ENCODE results near the gene FBXL17.

The FBXL17 gene

DNA sequence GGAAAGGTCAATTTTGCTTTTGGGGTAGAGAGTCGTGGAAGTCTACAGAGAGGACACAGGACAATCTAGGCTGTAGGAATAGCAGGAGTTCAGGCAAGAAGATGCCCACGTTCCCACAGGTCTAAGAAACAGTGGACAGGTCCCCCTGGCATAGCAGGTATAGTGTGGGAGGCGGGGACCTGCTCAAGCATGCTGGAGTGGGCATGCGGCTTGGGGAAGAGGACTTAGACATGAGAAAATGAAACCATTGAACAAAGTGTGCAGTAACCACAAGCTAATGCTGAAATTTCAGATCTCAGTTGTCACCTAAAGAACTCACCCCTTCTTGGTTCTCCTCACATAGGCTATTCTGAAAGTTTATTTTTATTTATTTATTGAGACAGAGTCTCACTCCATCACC is 568.3 kb downstream of the FBXL17 start:
- H3K4me3 ChIP-seq (ENCODE audit: control insufficient read depth, low read depth, low read length) = no peak overlapping the region
- TF ChIP-seq, protein P1, sequence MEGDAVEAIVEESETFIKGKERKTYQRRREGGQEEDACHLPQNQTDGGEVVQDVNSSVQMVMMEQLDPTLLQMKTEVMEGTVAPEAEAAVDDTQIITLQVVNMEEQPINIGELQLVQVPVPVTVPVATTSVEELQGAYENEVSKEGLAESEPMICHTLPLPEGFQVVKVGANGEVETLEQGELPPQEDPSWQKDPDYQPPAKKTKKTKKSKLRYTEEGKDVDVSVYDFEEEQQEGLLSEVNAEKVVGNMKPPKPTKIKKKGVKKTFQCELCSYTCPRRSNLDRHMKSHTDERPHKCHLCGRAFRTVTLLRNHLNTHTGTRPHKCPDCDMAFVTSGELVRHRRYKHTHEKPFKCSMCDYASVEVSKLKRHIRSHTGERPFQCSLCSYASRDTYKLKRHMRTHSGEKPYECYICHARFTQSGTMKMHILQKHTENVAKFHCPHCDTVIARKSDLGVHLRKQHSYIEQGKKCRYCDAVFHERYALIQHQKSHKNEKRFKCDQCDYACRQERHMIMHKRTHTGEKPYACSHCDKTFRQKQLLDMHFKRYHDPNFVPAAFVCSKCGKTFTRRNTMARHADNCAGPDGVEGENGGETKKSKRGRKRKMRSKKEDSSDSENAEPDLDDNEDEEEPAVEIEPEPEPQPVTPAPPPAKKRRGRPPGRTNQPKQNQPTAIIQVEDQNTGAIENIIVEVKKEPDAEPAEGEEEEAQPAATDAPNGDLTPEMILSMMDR (IDR thresholded peaks at IDR 0.05; ENCODE audit: control insufficient read depth, insufficient read depth, low read depth, low read length, missing control alignments) = no peak
- no peak for DNase-seq (ENCODE audit: low read depth)

DNA sequence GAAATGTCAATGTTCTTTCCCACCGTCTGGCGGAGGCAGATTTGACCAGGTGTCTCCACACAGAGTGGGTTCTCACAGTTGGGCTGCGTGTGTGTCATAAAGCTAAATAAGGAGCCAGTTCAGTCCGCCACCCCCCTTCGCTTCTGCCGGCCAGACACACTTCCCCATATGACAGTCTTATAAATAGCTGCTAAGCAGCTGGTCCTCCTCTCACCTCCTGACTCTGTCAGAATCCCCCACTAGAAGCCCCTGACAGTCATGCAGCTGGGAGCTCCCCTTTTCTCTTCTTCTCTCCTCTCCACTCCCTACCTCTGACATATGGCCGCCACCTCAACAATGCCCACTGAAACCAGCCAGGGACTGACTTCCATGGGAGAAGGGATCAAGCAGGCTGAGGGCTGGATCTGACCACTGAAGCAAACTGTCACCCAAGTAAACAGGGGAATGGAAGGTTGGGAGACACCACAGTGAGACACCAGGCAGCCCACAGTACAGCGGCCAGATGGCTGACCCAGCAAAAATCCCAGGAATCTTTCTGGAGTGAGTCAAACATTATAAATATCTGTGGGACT is 569.2 kb downstream of the FBXL17 start:
- no peak for DNase-seq (ENCODE audit: low read depth)
- TF ChIP-seq, protein P1 (IDR thresholded peaks at IDR 0.05; ENCODE audit: control insufficient read depth, insufficient read depth, low read depth, low read length, missing control alignments) = no peak
- no peak overlapping the region for H3K4me3 ChIP-seq (ENCODE audit: control insufficient read depth, low read depth, low read length)

DNA sequence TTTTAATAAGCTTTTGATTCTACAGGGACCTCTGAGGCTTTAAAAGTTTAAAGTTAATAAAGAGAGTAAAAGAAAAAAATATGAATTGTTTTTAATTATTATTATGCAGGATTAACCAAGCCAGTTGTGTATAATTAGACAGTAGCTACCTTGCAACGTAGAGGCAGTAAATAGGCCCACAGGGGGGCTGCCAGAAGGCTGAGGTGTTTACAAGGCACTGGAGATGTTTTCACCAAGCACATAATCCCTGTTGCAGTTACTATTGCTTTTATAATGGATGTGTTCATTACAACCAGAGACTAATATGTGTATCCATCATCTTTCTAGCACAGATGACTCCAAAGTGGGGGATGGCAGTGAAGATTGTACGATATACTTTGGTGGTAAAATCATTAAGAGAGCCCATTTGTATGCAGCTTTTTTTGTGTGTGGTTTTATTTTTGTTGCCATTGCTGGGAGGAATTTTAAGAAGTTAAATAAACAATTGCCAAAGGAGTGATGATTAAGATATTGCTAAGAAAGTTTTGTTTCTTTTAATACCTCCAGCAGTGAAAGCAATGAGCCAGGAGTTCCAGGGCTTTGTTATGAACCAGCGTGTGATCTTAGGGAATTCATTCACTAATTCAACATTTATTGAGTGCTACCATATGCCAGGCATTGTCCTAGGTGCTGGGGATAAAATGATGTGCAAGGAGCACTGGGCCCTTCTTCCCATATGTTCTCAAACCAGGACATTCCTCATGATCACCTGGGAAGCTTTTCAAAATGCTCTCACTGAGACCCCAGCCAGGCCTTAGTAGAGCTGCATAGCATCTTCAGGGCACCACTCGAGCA is 572.5 kb downstream of the FBXL17 start:
- DNase-seq (ENCODE audit: low read depth) = no peak
- TF ChIP-seq, protein P1 (IDR thresholded peaks at IDR 0.05; ENCODE audit: control insufficient read depth, insufficient read depth, low read depth, low read length, missing control alignments) = no peak
- H3K4me3 ChIP-seq (ENCODE audit: control insufficient read depth, low read depth, low read length) = no peak overlapping the region

All from AG09309 (cell line).